Measurements from ENCODE around the gene VEGFA. TPM values are rescaled to one million over a fixed set of nuclear protein-coding genes. Genes with fewer than 3 reads are reported as not detected.

VEGFA gene
- total RNA-seq, 3 donors from 2014 or later, result 89.4 to 165 (median 94.7) TPM

- intact Hi-C loops (cut with DNase I, micrococcal nuclease), result loop anchor here in 1 of 2 donors (10.0 kb wide), 1 partner anchor 53 kb away; no protein-coding TSS in a partner anchor
- TF ChIP-seq CTCF (IDR thresholded peaks at IDR 0.05), result no peak
- Histone ChIP-seq H3K4me1 (ENCODE audit: low read depth) (peaks cover 44% of the 10 kb centered on the region), H3K4me3 (peak overlapping the region; percentile 81), H3K9me3 (no peaks in the 10 kb centered on the region), H3K36me3 (ENCODE audit: low read depth) (no peaks in the 10 kb centered on the region)
- DNase-seq (peak; percentile 79 to 86 (median 86)), ATAC-seq (peak; percentile 44)
These were observed 1.3 kb downstream of the VEGFA start for GRCh38 chr6:43771210-43771857.

- intact Hi-C loops (cut with DNase I, micrococcal nuclease), result loop anchor here in 1 of 2 donors (10.0 kb wide), 1 partner anchor 53 kb away; no protein-coding TSS in a partner anchor
- TF ChIP-seq CTCF (IDR thresholded peaks at IDR 0.05), result no peak
- DNase-seq (peak; percentile 81 to 89 (median 85)), ATAC-seq (peak; percentile 51)
- no peaks in the 10 kb centered on the region for H3K36me3 ChIP-seq (ENCODE audit: low read depth)
- H3K4me3 ChIP-seq, result peak overlapping the region; percentile 81
- peaks cover 38% of the 10 kb centered on the region for H3K4me1 ChIP-seq (ENCODE audit: low read depth)
- no peaks in the 10 kb centered on the region for H3K9me3 ChIP-seq
These were observed 2.1 kb downstream of the VEGFA start for GRCh38 chr6:43771858-43772680.

- peaks cover 33% of the 10 kb centered on the region for H3K4me1 ChIP-seq (ENCODE audit: low read depth)
These were observed 2.7 kb downstream of the VEGFA start for GRCh38 chr6:43772681-43773049.

GRCh38 chr6:43773050-43773979 is 3.3 kb downstream of the VEGFA start:
- Histone ChIP-seq H3K36me3 (ENCODE audit: low read depth) (peaks cover 2% of the 10 kb centered on the region), H3K4me1 (ENCODE audit: low read depth) (peaks cover 32% of the 10 kb centered on the region), H3K4me3 (no peak overlapping the region), H3K9me3 (no peaks in the 10 kb centered on the region)
- TF ChIP-seq CTCF (IDR thresholded peaks at IDR 0.05), result peak; percentile 80
- DNase-seq (peak; percentile 76 to 81 (median 80)), ATAC-seq (peak; percentile 42)
- intact Hi-C loops (cut with DNase I, micrococcal nuclease), result loop anchor here in 1 of 2 donors (10.0 kb wide), 1 partner anchor 51 kb away; no protein-coding TSS in a partner anchor

More at GRCh38 chr6:43772681-43773049, 2.7 kb downstream of the VEGFA start:
- no peaks in the 10 kb centered on the region for H3K9me3 ChIP-seq
- no peaks in the 10 kb centered on the region for H3K36me3 ChIP-seq (ENCODE audit: low read depth)
- peak overlapping the region; percentile 81 for H3K4me3 ChIP-seq
- ATAC-seq (no peak), DNase-seq (peak in 1 of 3 donors; percentile 57)
- TF ChIP-seq CTCF (IDR thresholded peaks at IDR 0.05), result no peak
- intact Hi-C loops (cut with DNase I, micrococcal nuclease), result loop anchor here in 1 of 2 donors (10.0 kb wide), 1 partner anchor 52 kb away; no protein-coding TSS in a partner anchor
